ENCODE results near the gene CABP1.
A peak's percentile ranks its signal among the peaks of the same experiment; 100 is the strongest.
"Not testable (repeated sequence)": the region's sequence is repeated elsewhere in the genome, so short reads cannot be mapped to it uniquely, and the experiment has no call there.

CABP1 gene

GRCh38 chr12:120614848-120615247 is 25.6 kb upstream of the CABP1 start:
- DNase-seq (ENCODE audit: insufficient read length) (no peak), FAIRE-seq (no peak)
- TF ChIP-seq POLR2AphosphoS5 (IDR thresholded peaks at IDR 0.05; ENCODE audit: low read depth, low read length) (no peak), POLR2A (IDR thresholded peaks at IDR 0.05; ENCODE audit: low read depth, low read length) (no peak), TAF1 (IDR thresholded peaks at IDR 0.05; ENCODE audit: borderline replicate concordance, low read depth, low read length) (no peak)

DNA sequence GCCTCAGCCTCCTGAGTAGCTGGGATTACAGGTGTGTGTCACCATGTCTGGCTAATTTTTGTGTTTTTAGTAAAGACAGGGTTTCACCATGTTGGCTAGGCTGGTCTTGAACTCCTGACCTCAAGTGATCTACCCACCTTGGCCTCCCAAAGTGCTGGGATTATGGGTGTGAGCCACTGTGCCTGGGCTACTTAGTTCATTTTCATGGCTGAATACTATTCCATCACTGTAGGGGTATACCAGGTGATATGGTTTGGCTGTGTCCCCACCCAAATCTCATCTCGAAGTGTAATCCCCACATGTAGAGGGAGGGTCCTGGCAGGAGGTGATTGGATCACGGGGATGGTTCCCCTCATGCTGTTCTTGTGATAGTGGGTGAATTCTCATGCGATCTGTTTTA is 23.2 kb upstream of the CABP1 start:
- FAIRE-seq; DNase-seq (ENCODE audit: insufficient read length): not testable (repeated sequence)

GRCh38 chr12:120617767-120618166 is 22.7 kb upstream of the CABP1 start:
- not testable (repeated sequence) for FAIRE-seq; DNase-seq (ENCODE audit: insufficient read length)

- FAIRE-seq (no peak), DNase-seq (ENCODE audit: insufficient read length) (no peak)
- no peak for TF ChIP-seq POLR2AphosphoS5 (IDR thresholded peaks at IDR 0.05; ENCODE audit: low read depth, low read length)
- no peak for TF ChIP-seq TAF1 (IDR thresholded peaks at IDR 0.05; ENCODE audit: borderline replicate concordance, low read depth, low read length)
- TF ChIP-seq POLR2A (IDR thresholded peaks at IDR 0.05; ENCODE audit: low read depth, low read length): no peak
These were observed 21.3 kb upstream of the CABP1 start for GRCh38 chr12:120618954-120619615.

DNA sequence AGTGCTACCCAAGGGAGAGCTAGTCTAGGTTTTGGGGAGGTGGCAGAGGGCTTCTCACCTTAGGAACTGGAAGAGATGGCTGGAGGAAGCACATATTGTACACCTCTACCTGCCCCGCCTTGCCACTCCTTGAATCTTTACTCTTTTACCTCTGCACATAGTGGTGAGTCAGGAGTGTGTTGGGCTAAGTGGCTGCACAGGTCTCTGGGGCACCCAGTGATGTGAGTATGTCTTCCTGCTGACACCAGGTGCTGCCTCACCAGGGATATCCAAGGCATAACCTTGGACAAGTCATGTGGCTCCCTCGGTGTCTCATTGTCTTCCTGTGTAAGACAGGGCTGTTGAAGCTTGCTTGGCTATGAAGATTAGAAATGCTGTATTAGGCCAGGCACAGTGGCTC is 19.8 kb upstream of the CABP1 start:
- no peak for TF ChIP-seq POLR2AphosphoS5 (IDR thresholded peaks at IDR 0.05; ENCODE audit: low read depth, low read length)
- no peak for TF ChIP-seq POLR2A (IDR thresholded peaks at IDR 0.05; ENCODE audit: low read depth, low read length)
- no peak for TF ChIP-seq TAF1 (IDR thresholded peaks at IDR 0.05; ENCODE audit: borderline replicate concordance, low read depth, low read length)
- DNase-seq (ENCODE audit: insufficient read length): no peak
- FAIRE-seq: no peak

DNA sequence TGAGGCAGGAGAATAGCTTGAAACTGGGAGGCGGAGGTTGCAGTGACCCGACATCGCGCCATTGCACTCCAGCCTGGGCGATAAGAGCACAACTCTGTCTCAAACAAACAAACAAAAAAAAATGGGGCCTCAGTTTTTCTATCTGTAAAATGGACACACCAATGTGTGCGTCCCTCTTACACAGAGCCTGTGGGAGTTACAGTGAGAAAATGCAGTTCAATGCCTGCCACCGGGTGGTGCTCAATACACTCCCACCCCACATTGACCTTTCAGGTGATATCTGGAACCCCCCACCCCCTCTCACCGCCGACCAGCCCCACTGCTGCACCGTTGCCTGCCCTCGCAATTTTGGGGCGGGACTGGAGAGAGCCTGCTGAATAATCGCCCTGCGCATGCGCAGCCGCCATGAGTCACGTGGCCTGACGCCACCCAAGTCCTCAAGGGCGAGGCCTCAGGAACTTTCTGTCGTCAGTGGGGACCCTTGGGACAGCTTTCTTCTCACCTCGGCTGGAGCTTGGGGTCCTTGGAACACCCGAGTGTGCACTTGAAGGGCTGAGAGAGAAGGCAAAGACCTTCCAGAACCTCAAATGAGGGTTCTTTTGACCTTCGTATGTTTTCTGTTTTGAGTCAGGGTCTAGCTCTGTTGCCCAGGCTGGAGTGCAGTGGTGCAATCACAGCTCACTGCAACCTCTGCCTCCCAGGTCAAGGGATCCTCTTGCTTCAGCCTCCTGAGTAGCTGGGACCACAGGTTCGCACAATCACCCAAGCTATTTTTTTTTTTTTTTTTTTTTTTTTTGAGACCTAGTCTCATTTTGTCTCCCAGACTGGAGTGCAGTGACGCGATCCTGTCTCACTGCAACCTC is 14.6 kb upstream of the CABP1 start:
- FAIRE-seq (no peak), DNase-seq (ENCODE audit: insufficient read length) (no peak)
- TF ChIP-seq TAF1 (IDR thresholded peaks at IDR 0.05; ENCODE audit: borderline replicate concordance, low read depth, low read length) (no peak), POLR2AphosphoS5 (IDR thresholded peaks at IDR 0.05; ENCODE audit: low read depth, low read length) (no peak), POLR2A (IDR thresholded peaks at IDR 0.05; ENCODE audit: low read depth, low read length) (no peak)

- TF ChIP-seq POLR2AphosphoS5 (IDR thresholded peaks at IDR 0.05; ENCODE audit: low read depth, low read length) (no peak), TAF1 (IDR thresholded peaks at IDR 0.05; ENCODE audit: borderline replicate concordance, low read depth, low read length) (no peak), POLR2A (IDR thresholded peaks at IDR 0.05; ENCODE audit: low read depth, low read length) (no peak)
- FAIRE-seq (no peak), DNase-seq (ENCODE audit: insufficient read length) (no peak)
These were observed 11.5 kb upstream of the CABP1 start for GRCh38 chr12:120628919-120629318.

GRCh38 chr12:120630104-120630892 is 10.1 kb upstream of the CABP1 start:
- no peak for FAIRE-seq
- TF ChIP-seq TAF1 (IDR thresholded peaks at IDR 0.05; ENCODE audit: borderline replicate concordance, low read depth, low read length) (no peak), POLR2AphosphoS5 (IDR thresholded peaks at IDR 0.05; ENCODE audit: low read depth, low read length) (no peak), POLR2A (IDR thresholded peaks at IDR 0.05; ENCODE audit: low read depth, low read length) (no peak)
- DNase-seq (ENCODE audit: insufficient read length): no peak

GRCh38 chr12:120631097-120631496 is 9.3 kb upstream of the CABP1 start:
- DNase-seq (ENCODE audit: insufficient read length) (no peak), FAIRE-seq (no peak)
- no peak for TF ChIP-seq POLR2AphosphoS5 (IDR thresholded peaks at IDR 0.05; ENCODE audit: low read depth, low read length)
- no peak for TF ChIP-seq TAF1 (IDR thresholded peaks at IDR 0.05; ENCODE audit: borderline replicate concordance, low read depth, low read length)
- no peak for TF ChIP-seq POLR2A (IDR thresholded peaks at IDR 0.05; ENCODE audit: low read depth, low read length)

DNA sequence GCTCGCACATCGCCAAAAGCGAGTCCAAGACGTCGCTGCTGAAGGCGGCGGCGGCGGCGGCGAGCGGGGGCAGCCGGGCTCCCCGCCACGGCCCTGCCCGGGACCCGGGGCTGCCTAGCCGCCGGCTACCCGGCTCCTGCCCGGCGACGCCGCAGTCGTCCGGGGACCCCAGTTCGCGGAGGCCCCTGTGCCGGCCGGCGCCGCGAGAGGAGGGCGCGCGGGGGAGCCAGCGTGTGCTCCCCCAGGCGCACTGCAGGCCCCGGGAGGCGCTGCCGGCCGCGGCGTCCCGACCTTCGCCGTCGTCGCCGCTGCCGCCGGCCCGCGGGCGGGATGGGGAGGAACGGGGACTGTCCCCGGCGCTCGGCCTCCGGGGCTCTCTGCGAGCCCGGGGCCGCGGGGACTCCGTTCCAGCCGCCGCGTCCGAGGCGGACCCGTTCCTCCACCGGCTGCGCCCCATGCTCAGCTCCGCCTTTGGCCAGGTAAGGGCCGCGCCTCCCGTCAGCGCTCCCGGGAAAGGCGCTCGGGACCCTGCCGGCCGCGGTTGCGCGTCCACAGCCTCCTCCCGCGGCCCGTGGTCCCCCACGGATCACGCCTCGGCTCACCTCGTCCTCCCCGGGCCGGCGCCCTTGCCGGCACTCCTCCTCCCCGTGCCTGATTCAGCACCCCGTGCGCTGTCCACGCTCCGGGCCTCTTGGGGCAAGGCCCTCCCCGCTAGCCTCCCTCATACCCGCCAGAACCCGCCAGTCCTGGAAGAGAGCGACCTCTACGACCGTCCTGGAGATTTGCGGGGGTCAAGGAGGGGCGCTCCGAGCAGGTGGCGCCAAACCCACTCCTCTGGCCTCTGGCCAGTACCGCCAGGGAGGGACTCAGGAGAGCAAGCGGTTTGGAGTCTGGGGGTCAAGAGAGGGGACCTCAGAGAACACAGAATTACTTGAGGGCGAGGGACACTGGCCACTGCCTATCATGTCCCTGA is 721 bp downstream of the CABP1 start:
- DNase-seq (ENCODE audit: insufficient read length) (peak; percentile 51), FAIRE-seq (no peak)
- TF ChIP-seq TAF1 (IDR thresholded peaks at IDR 0.05; ENCODE audit: borderline replicate concordance, low read depth, low read length): no peak
- TF ChIP-seq POLR2AphosphoS5 (IDR thresholded peaks at IDR 0.05; ENCODE audit: low read depth, low read length): no peak
- TF ChIP-seq POLR2A (IDR thresholded peaks at IDR 0.05; ENCODE audit: low read depth, low read length): no peak

GRCh38 chr12:120642121-120642520 is 1.7 kb downstream of the CABP1 start:
- TF ChIP-seq POLR2AphosphoS5 (IDR thresholded peaks at IDR 0.05; ENCODE audit: low read depth, low read length) (no peak), POLR2A (IDR thresholded peaks at IDR 0.05; ENCODE audit: low read depth, low read length) (no peak), TAF1 (IDR thresholded peaks at IDR 0.05; ENCODE audit: borderline replicate concordance, low read depth, low read length) (no peak)
- DNase-seq (ENCODE audit: insufficient read length): no peak
- no peak for FAIRE-seq
